ENCODE measurements around the gene HSP90AA1.

DNA sequence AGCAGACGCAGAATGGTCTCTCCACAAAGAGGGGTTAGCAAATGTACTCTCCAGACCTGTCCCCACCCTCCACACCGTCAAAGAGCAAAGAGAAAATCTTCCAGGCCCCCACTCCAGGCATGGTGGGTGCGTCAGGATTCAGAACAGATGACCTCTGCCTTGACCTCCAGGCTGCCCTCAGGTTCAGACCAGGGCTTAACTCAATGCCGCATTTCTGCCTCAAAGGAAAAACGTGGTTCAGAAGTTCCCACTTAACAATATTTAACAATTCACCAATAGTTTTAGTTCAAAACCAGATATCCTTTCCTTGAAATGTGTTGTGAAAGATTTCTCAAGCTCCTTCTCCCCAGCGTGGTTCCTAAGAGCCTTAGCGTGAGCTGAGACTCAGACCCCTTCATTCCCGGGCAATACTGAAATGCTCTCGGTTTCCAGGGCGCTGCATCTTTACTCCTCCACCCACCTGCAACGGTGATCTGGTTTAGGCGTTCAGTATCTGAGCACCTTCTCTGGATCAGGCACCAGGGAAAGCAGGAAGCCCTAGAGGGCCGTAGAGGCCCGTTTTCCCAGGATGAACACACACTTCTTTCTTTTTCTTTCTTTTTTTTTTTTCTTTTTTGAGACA lies 22.9 kb downstream of the HSP90AA1 start:
- no peak for TF ChIP-seq TAF1 (IDR thresholded peaks at IDR 0.05; ENCODE audit: low read depth, low read length)
- no peak for TF ChIP-seq POLR2AphosphoS5 (IDR thresholded peaks at IDR 0.05; ENCODE audit: low read depth, low read length)
- no peak for TF ChIP-seq POLR2A (IDR thresholded peaks at IDR 0.05; ENCODE audit: low read depth, low read length)

All from GM12891 (cell line).